K562 (cell line): ENCODE measurements around the gene MS4A4E. TPM values are rescaled to one million over a fixed set of nuclear protein-coding genes. Genes with fewer than 3 reads are reported as not detected.

Experiments
- ARID1B ChIP-seq: fragments of 450-650 bp; IDR thresholded peaks from 2 replicates; pipeline ENCODE4 v1.6.1; 2016; ENCODE audit warnings: antibody characterized with exemption, mild to moderate bottlenecking, inconsistent platforms
- CHD1 ChIP-seq: fragments of 200-600 bp; sonication (generic); IDR thresholded peaks from one replicate; pipeline ENCODE4 v1.6.1; 2012; ENCODE audit warnings: mild to moderate bottlenecking, moderate library complexity, low read length, inconsistent platforms
- DMBX1 ChIP-seq: fragments of 250-450 bp; sonication (Bioruptor Pico); IDR thresholded peaks from 2 replicates; pipeline ENCODE4 v1.8.0; 2022; ENCODE audit warnings: inconsistent platforms, mild to moderate bottlenecking, moderate library complexity, borderline replicate concordance
- EZH2 ChIP-seq: IDR thresholded peaks from 2 replicates; pipeline ENCODE4 v1.6.1; 2012; ENCODE audit warnings: low read depth, mild to moderate bottlenecking, inconsistent platforms, low read length, borderline replicate concordance
- NCOA6 ChIP-seq: fragments of 450-650 bp; IDR thresholded peaks from 2 replicates; pipeline ENCODE4 v1.6.1; 2017; ENCODE audit warnings: mild to moderate bottlenecking
- TEAD1 ChIP-seq, 2 experiments: fragments of 450-650 bp in 1 of 2; sonication (generic) in 1 of 2; formaldehyde crosslinking; IDR thresholded peaks; 2 replicates each; pipeline versions ENCODE4 v1.4.0 to v1.8.0; 2020 to 2022; ENCODE audit warnings: mild to moderate bottlenecking in 2 of 2, missing genetic modification reagents in 1 of 2
- TEAD4 ChIP-seq, 2 experiments: sonication (generic) in 1 of 2; formaldehyde crosslinking in 1 of 2; IDR thresholded peaks; 2 replicates each; pipeline versions ENCODE4 v1.6.1 to v1.8.0; 2012 to 2022; ENCODE audit warnings: borderline replicate concordance in 1 of 2, inconsistent platforms in 1 of 2, low read length in 1 of 2, mild to moderate bottlenecking in 1 of 2, missing genetic modification reagents in 1 of 2
- ZNF253 ChIP-seq: fragments of 250-450 bp; sonication (Bioruptor Pico); conservative IDR thresholded peaks from 2 replicates; pipeline ENCODE4 v1.6.1; 2021; ENCODE audit warnings: mild to moderate bottlenecking
- polyA plus RNA-seq, 8 experiments: library from polyadenylated mRNA; depleted of rRNA in 4 of 8; stranded (reverse) in 5 of 8; unstranded in 3 of 8; fragments of >200 nt; fragmentation: Nextera tagmentation in 2 of 8; fragmentation: Illumina TruSeq in 1 of 8; extraction: Ambion mirVana in 2 of 8; extraction: Trizol in 1 of 8; gene quantifications; 2 replicates each; pipeline versions ENCODE4 v1.2.1 to v1.2.3, GENCODE V29; 2011 to 2014; ENCODE audit warnings: inconsistent platforms in 1 of 8, missing spikeins in 1 of 8
- total RNA-seq, 7 experiments: library from RNA; depleted of rRNA in 6 of 7; stranded (reverse); fragments of >200 nt in 6 of 7; fragmentation: Illumina TruSeq in 2 of 7; extraction: Trizol in 2 of 7; gene quantifications; 2 replicates each; pipeline versions ENCODE4 v1.2.1 to v1.2.3, GENCODE V29; 2011 to 2021; ENCODE audit warnings: low replicate concordance in 1 of 7
- TF ChIP-seq, protein P1 (sequence below): fragments of 450-650 bp; formaldehyde crosslinking; IDR thresholded peaks from 2 replicates; pipeline ENCODE4 v1.4.0; 2022; ENCODE audit warnings: mild to moderate bottlenecking, moderate library complexity
- TF ChIP-seq, protein P2 (sequence below): sonication (generic); IDR thresholded peaks from 2 replicates; pipeline ENCODE4 v1.6.1; 2016

The MS4A4E gene
- total and polyA plus RNA-seq, 9 of the 15 experiments (the other 6 are each of a cell fraction or from before 2014, with no cell fraction given), result 0.11 to 0.81 (median 0.36) TPM; not detected in 2

DNA sequence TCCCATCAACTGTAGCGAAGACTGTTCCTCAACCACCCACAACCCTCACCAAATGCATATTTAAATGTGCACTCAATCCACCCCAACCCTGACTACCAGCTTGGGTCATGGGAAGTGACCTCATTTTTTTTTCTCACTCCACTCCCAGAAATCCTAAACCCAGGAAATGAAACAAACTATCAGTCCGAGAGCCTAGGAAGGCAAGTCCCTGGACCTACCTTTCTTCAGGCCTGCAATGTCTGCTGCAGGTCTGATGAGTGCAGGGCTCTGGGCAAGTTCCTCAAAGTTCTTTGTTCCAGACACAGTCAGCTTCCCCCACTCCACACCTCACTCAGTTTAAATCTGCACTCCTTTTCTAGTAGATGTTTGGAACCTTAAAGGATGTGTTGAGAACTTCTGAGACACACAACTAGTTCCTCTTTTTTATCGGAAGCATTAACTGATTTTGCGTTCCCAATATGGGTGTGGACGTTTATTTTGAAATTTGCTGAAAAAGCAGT is at the start of gene MS4A4E (continued):
- TF ChIP-seq ZNF253 (CRISPR knock-in tag), result no peak
- no peak for TF ChIP-seq DMBX1
- peak; percentile 67; the same call in 1 of the 2 replicates for TF ChIP-seq TEAD4 (IDR thresholded peaks at IDR 0.05; ENCODE audit: low read length)
- no peak for TF ChIP-seq TEAD4 (CRISPR knock-in tag; IDR thresholded peaks at IDR 0.05; ENCODE audit: borderline replicate concordance)
- TF ChIP-seq ARID1B, result 0 out of 2 replicates have a peak, but pooled peaks have one; percentile 10
- TF ChIP-seq TEAD1 (CRISPR knock-in tag; IDR thresholded peaks at IDR 0.05), result peak in 1 of 2 experiments; percentile 31; a peak in 1 of 4 replicates
- TF ChIP-seq, protein P1, sequence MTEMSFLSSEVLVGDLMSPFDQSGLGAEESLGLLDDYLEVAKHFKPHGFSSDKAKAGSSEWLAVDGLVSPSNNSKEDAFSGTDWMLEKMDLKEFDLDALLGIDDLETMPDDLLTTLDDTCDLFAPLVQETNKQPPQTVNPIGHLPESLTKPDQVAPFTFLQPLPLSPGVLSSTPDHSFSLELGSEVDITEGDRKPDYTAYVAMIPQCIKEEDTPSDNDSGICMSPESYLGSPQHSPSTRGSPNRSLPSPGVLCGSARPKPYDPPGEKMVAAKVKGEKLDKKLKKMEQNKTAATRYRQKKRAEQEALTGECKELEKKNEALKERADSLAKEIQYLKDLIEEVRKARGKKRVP, result no peak
- TF ChIP-seq NCOA6, result no peak
- TF ChIP-seq, protein P2, sequence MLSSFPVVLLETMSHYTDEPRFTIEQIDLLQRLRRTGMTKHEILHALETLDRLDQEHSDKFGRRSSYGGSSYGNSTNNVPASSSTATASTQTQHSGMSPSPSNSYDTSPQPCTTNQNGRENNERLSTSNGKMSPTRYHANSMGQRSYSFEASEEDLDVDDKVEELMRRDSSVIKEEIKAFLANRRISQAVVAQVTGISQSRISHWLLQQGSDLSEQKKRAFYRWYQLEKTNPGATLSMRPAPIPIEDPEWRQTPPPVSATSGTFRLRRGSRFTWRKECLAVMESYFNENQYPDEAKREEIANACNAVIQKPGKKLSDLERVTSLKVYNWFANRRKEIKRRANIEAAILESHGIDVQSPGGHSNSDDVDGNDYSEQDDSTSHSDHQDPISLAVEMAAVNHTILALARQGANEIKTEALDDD, result 0 out of 2 replicates have a peak, but pooled peaks have one; percentile 26
- TF ChIP-seq EZH2, result no peak
- TF ChIP-seq CHD1, result no peak
